ENCODE data around the gene HIVEP1.

The HIVEP1 gene

GRCh38 chr6:12008366-12009179, 3.5 kb upstream of the HIVEP1 start (continued):
- TF ChIP-seq ZBTB10 (tag by site-specific recombination; IDR thresholded peaks at IDR 0.05) (no peak), MEIS1 (CRISPR knock-in tag; IDR thresholded peaks at IDR 0.05; ENCODE audit: borderline replicate concordance) (no peak), GLI4 (tag by site-specific recombination; IDR thresholded peaks at IDR 0.05) (no peak), ZNF76 (tag by site-specific recombination; IDR thresholded peaks at IDR 0.05; ENCODE audit: borderline replicate concordance, low read depth) (peak; percentile 29; the same call in 1 of the 2 replicates), SCRT1 (tag by site-specific recombination; IDR thresholded peaks at IDR 0.05; ENCODE audit: borderline replicate concordance) (no peak), KLF9 (tag by site-specific recombination; IDR thresholded peaks at IDR 0.05; ENCODE audit: low read depth) (peak; percentile 69), ELK4 (IDR thresholded peaks at IDR 0.05; ENCODE audit: borderline replicate concordance, low read depth, low read length) (no peak), ZNF843 (tag by site-specific recombination; IDR thresholded peaks at IDR 0.05) (no peak), ZNF302 (tag by site-specific recombination; IDR thresholded peaks at IDR 0.05; ENCODE audit: low read depth) (no peak), GLIS2 (tag by site-specific recombination; IDR thresholded peaks at IDR 0.05) (peak; percentile 57; the same call in 1 of the 2 replicates), ZNF707 (tag by site-specific recombination; IDR thresholded peaks at IDR 0.05) (no peak), ZNF24 (tag by site-specific recombination; IDR thresholded peaks at IDR 0.05) (no peak), ZBTB26 (tag by site-specific recombination; optimal IDR thresholded peaks at IDR 0.05) (peak; percentile 78), EGR2 (tag by site-specific recombination; IDR thresholded peaks at IDR 0.05; ENCODE audit: low read depth) (peak; percentile 55), AEBP2 (tag by site-specific recombination; IDR thresholded peaks at IDR 0.05; ENCODE audit: borderline replicate concordance) (no peak), ZNF324 (tag by site-specific recombination; IDR thresholded peaks at IDR 0.05) (no peak), ZEB2 (tag by site-specific recombination; IDR thresholded peaks at IDR 0.05) (peak; percentile 82), ZFP41 (tag by site-specific recombination; IDR thresholded peaks at IDR 0.05; ENCODE audit: borderline replicate concordance) (no peak), ZNF768 (tag by site-specific recombination; IDR thresholded peaks at IDR 0.05) (no peak), ZNF530 (tag by site-specific recombination; IDR thresholded peaks at IDR 0.05; ENCODE audit: low read depth) (no peak), KLF1 (tag by site-specific recombination; IDR thresholded peaks at IDR 0.05) (peak; percentile 89), KLF10 (tag by site-specific recombination; IDR thresholded peaks at IDR 0.05) (peak; percentile 63), ZBTB1 (tag by site-specific recombination; IDR thresholded peaks at IDR 0.05) (no peak), KLF8 (tag by site-specific recombination; IDR thresholded peaks at IDR 0.05) (peak; percentile 98), YY1 (tag by site-specific recombination; IDR thresholded peaks at IDR 0.05) (no peak)
- TF ChIP-seq, protein P1, sequence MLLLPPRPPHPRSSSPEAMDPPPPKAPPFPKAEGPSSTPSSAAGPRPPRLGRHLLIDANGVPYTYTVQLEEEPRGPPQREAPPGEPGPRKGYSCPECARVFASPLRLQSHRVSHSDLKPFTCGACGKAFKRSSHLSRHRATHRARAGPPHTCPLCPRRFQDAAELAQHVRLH (tag by site-specific recombination; IDR thresholded peaks at IDR 0.05): no peak
- TF ChIP-seq, protein P2, sequence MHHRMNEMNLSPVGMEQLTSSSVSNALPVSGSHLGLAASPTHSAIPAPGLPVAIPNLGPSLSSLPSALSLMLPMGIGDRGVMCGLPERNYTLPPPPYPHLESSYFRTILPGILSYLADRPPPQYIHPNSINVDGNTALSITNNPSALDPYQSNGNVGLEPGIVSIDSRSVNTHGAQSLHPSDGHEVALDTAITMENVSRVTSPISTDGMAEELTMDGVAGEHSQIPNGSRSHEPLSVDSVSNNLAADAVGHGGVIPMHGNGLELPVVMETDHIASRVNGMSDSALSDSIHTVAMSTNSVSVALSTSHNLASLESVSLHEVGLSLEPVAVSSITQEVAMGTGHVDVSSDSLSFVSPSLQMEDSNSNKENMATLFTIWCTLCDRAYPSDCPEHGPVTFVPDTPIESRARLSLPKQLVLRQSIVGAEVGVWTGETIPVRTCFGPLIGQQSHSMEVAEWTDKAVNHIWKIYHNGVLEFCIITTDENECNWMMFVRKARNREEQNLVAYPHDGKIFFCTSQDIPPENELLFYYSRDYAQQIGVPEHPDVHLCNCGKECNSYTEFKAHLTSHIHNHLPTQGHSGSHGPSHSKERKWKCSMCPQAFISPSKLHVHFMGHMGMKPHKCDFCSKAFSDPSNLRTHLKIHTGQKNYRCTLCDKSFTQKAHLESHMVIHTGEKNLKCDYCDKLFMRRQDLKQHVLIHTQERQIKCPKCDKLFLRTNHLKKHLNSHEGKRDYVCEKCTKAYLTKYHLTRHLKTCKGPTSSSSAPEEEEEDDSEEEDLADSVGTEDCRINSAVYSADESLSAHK (tag by site-specific recombination; IDR thresholded peaks at IDR 0.05): peak; percentile 74
- TF ChIP-seq, protein P3, sequence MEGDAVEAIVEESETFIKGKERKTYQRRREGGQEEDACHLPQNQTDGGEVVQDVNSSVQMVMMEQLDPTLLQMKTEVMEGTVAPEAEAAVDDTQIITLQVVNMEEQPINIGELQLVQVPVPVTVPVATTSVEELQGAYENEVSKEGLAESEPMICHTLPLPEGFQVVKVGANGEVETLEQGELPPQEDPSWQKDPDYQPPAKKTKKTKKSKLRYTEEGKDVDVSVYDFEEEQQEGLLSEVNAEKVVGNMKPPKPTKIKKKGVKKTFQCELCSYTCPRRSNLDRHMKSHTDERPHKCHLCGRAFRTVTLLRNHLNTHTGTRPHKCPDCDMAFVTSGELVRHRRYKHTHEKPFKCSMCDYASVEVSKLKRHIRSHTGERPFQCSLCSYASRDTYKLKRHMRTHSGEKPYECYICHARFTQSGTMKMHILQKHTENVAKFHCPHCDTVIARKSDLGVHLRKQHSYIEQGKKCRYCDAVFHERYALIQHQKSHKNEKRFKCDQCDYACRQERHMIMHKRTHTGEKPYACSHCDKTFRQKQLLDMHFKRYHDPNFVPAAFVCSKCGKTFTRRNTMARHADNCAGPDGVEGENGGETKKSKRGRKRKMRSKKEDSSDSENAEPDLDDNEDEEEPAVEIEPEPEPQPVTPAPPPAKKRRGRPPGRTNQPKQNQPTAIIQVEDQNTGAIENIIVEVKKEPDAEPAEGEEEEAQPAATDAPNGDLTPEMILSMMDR (tag by site-specific recombination; IDR thresholded peaks at IDR 0.05): no peak

Measured in HEK293 (cell line).